GM23248 (cell line): ENCODE data around the gene LRIG3. TPM values are rescaled to one million over a fixed set of nuclear protein-coding genes. Genes with fewer than 3 reads are reported as not detected.
"Not testable (repeated sequence)": the region's sequence is repeated elsewhere in the genome, so short reads cannot be mapped to it uniquely, and the experiment has no call there.

ENCODE experiments used
- DNase-seq: peaks from one replicate; pipeline ENCODE4 v3.0.0-alpha.2; 2015
- H2AFZ ChIP-seq: fragments of 200-600 bp; sonication (generic); 2 replicates; pipeline ENCODE4 v1.6.1; 2016; ENCODE audit warnings: antibody characterized with exemption
- H3F3A ChIP-seq: fragments of 200-600 bp; sonication (generic); 2 replicates; pipeline ENCODE4 v1.6.1; 2016; ENCODE audit warnings: mild to moderate bottlenecking, antibody characterized with exemption, mixed run types; ENCODE audit not compliant: insufficient read depth
- H3K27ac ChIP-seq: fragments of 200-600 bp; sonication (generic); 2 replicates; pipeline ENCODE4 v1.5.1; 2016; ENCODE audit warnings: mild to moderate bottlenecking
- H3K27me3 ChIP-seq: fragments of 200-600 bp; sonication (generic); replicated peaks from 2 replicates; pipeline ENCODE4 v1.6.1; 2016; ENCODE audit warnings: mild to moderate bottlenecking; ENCODE audit not compliant: insufficient read depth
- H3K36me3 ChIP-seq: fragments of 200-600 bp; sonication (generic); 2 replicates; pipeline ENCODE4 v1.6.1; 2016; ENCODE audit warnings: low read depth, mild to moderate bottlenecking
- H3K4me1 ChIP-seq: fragments of 200-600 bp; sonication (generic); 2 replicates; pipeline ENCODE4 v1.6.1; 2016; ENCODE audit warnings: mild to moderate bottlenecking; ENCODE audit not compliant: insufficient read depth
- H3K4me2 ChIP-seq: fragments of 200-600 bp; sonication (generic); one replicate; pipeline ENCODE4 v1.6.1; 2016; ENCODE audit warnings: mild to moderate bottlenecking; ENCODE audit not compliant: unreplicated experiment
- H3K4me3 ChIP-seq: fragments of 200-600 bp; sonication (generic); 2 replicates; pipeline ENCODE4 v1.5.1; 2016; ENCODE audit warnings: mild to moderate bottlenecking
- H3K79me2 ChIP-seq: fragments of 200-600 bp; sonication (generic); 2 replicates; pipeline ENCODE4 v1.6.1; 2016; ENCODE audit warnings: mild to moderate bottlenecking; ENCODE audit not compliant: insufficient read depth
- H3K9ac ChIP-seq: fragments of 200-600 bp; sonication (generic); 2 replicates; pipeline ENCODE4 v1.6.1; 2016; ENCODE audit warnings: mild to moderate bottlenecking
- H3K9me2 ChIP-seq: fragments of 200-600 bp; sonication (generic); 2 replicates; pipeline ENCODE4 v1.6.1; 2016; ENCODE audit warnings: mixed run types, mild to moderate bottlenecking, moderate library complexity; ENCODE audit not compliant: insufficient read depth
- H3K9me3 ChIP-seq: fragments of 200-600 bp; sonication (generic); one replicate; pipeline ENCODE4 v1.6.1; 2017; ENCODE audit warnings: low read depth
- H4K20me1 ChIP-seq: fragments of 200-600 bp; sonication (generic); 2 replicates; pipeline ENCODE4 v1.6.0; 2016; ENCODE audit not compliant: insufficient read depth
- EZH2 ChIP-seq: fragments of 200-600 bp; sonication (generic); IDR thresholded peaks from 2 replicates; pipeline ENCODE4 v1.6.1; 2018; ENCODE audit warnings: antibody characterized with exemption, mild to moderate bottlenecking; ENCODE audit not compliant: insufficient read depth, poor library complexity, severe bottlenecking
- EZH2phosphoT487 ChIP-seq: fragments of 200-600 bp; sonication (generic); IDR thresholded peaks from 2 replicates; pipeline ENCODE4 v1.6.1; 2018; ENCODE audit warnings: antibody characterized with exemption, moderate library complexity, mild to moderate bottlenecking, low read depth; ENCODE audit not compliant: insufficient read depth
- WGBS, 2 experiments: methylation state at CpG; one replicate each; pipeline ENCODE4 v1.1.6; 2015 to 2017; ENCODE audit warnings: low lambda C conversion rate in 2 of 2, low coverage in 1 of 2; ENCODE audit errors: missing lambda C conversion rate in 2 of 2; 5-methylcytosine and 5-hydroxymethylcytosine counted together
- in situ Hi-C: fragments of 300-500 bp; cut with MboI; formaldehyde crosslinking; loops from 2 replicates; pipeline ENCODE4 v1.15.0; 2020
- polyA plus RNA-seq: library from polyadenylated mRNA; unstranded; fragments of >200 nt; fragmentation: Nextera tagmentation; extraction: Ambion mirVana; gene quantifications from 2 replicates; pipeline ENCODE4 v1.2.1, GENCODE V29; 2016
- total RNA-seq: library from RNA; depleted of rRNA; stranded (reverse); fragments of >200 nt; shearing (Covaris generic); gene quantifications from 2 replicates; pipeline ENCODE4 v1.2.3, GENCODE V29; 2014

Gene LRIG3
- total and polyA plus RNA-seq, 2 experiments from 2014 or later: 9.2 to 29.3 TPM

DNA sequence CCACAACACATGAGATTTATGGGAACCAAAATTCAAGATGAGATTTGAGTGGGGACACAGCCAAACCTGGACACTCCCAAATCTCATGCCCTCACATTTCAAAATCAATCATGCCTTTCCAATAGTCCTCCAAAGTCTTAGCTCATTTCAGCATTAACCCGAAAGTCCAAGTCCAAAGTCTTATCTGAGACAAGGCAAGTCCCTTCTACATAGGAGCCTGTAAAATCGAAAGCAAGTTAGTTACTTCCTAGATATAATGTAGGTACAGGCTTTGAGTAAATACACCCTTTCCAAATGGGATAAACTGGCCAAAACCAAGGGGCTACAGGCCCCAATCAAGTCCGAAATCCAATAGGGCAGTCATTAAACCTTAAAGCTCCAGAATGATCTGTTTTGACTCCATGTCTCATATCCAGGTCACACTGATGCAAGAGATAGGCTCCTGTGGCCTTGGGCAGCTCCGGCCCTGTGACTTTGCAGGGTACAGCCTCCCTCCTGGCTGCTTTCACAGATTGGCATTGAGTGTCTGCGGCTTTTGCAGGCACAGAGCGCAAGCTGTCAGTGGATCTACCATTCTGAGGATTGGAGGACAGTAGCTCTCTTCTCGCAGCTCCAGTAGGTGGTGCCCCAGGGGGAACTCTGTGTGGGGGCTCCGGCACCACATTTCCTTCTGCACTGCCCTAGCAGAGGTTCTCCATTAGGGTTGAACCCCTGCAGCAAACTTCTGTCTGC, 60.1 kb downstream of the LRIG3 start:
- in situ Hi-C loops: no loop called here
- Histone ChIP-seq H2AFZ (no peak overlapping the region), H3K4me3 (no peak overlapping the region), H3K27me3 (no peaks in the 10 kb centered on the region), H3K4me2 (no peak overlapping the region), H3F3A (no peaks in the 10 kb centered on the region), H3K4me1 (peaks cover 8% of the 10 kb centered on the region; the same call in 1 of the 2 replicates), H3K9ac (no peak overlapping the region), H3K9me3 (no peaks in the 10 kb centered on the region), H3K79me2 (no peaks in the 10 kb centered on the region), H4K20me1 (no peaks in the 10 kb centered on the region), H3K36me3 (peaks cover 3% of the 10 kb centered on the region; the same call in 1 of the 2 replicates), H3K27ac (no peak overlapping the region), H3K9me2 (no peaks in the 10 kb centered on the region)
- no peak for DNase-seq
- 93 to 96% methylated on average over 8 of the region's 8 CpGs for WGBS, 2 experiments
- TF ChIP-seq EZH2: no peak
- no peak for TF ChIP-seq EZH2phosphoT487

DNA sequence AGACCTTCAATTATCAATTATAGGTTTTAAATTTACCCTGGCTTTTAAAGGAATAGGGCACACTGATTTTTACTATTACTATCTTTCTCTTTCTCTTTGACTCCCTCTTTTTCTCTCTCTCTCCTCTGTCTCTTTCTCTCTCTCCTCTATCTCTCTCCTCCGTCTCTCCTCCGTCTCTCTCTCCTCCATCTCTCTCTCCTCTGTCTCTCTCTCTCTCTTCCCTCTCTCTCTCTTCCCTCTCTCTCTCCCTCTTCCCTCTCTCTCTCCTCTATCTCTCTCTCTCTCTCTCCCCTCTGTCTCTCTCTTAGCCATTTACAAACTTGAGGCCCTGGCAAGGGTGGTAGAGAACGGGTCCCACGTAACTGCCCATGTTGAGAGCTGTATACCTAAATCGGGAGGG, 62.3 kb downstream of the LRIG3 start:
- Histone ChIP-seq H3K79me2 (no peaks in the 10 kb centered on the region), H4K20me1 (no peaks in the 10 kb centered on the region), H3K36me3 (no peaks in the 10 kb centered on the region), H3K4me3 (no peak overlapping the region), H2AFZ (no peak overlapping the region), H3K4me2 (no peak overlapping the region), H3K9ac (no peak overlapping the region), H3K4me1 (peaks cover 8% of the 10 kb centered on the region; the same call in 1 of the 2 replicates), H3F3A (no peaks in the 10 kb centered on the region), H3K9me3 (no peaks in the 10 kb centered on the region), H3K9me2 (no peaks in the 10 kb centered on the region), H3K27ac (no peak overlapping the region), H3K27me3 (no peaks in the 10 kb centered on the region)
- no peak for TF ChIP-seq EZH2phosphoT487
- TF ChIP-seq EZH2: no peak
- WGBS, 2 experiments: 93 to 100% methylated on average over 5 of the region's 5 CpGs
- DNase-seq: no peak
- in situ Hi-C loops: no loop called here

DNA sequence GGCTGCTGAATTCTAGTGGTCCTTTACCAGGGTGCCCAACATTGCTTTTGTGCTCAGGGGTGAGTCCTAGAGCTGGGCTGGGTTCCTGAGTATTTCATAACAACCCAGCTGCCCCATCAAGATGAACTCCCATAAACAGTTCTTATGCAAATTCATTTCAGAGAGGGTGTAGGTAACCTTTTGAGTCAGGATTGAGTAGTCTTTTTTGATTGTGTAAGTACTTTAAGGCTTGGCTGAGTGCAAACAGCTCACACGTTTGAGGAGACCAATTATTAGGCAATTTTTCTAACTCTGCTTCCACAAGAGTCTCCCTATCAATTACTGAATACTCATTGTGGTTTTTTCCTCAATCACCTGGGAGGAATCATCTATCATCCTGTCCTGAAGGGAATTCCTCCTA, 63.1 kb downstream of the LRIG3 start:
- H3K9me2 ChIP-seq, in situ Hi-C loops, H4K20me1 ChIP-seq, H3F3A ChIP-seq, H3K4me3 ChIP-seq, H3K27ac ChIP-seq, H3K79me2 ChIP-seq, H3K36me3 ChIP-seq, H3K4me2 ChIP-seq, H3K27me3 ChIP-seq, H2AFZ ChIP-seq, H3K4me1 ChIP-seq, H3K9me3 ChIP-seq, H3K9ac ChIP-seq: not testable (repeated sequence)
- DNase-seq: peak; percentile 41
- 0 to 11% methylated on average over 1 of the region's 1 CpG for WGBS, 2 experiments

DNA sequence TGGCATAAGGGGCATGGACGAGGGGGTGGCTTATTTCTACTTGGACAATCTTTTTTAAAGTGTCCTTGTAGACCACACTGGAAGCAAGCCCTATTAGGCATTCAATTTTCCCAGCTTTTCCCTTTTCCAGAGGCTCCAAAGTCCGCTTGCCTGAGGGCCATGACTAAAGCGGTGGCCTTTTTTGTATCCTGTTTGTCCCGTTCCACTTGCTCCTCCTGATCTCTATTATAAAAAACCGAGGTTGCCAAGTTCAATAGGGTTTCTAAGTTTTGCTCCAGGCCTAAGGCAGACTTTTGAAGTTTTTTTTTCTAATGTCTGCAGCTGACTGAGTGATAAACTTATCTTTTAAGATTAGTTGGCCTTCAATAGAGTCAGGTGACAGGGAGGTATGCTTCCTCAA, 64.7 kb downstream of the LRIG3 start:
- H3K27me3 ChIP-seq, in situ Hi-C loops, H4K20me1 ChIP-seq, H3K4me2 ChIP-seq, H3F3A ChIP-seq, H3K4me3 ChIP-seq, H3K9ac ChIP-seq, H3K9me2 ChIP-seq, H2AFZ ChIP-seq, DNase-seq, H3K27ac ChIP-seq, H3K79me2 ChIP-seq, H3K9me3 ChIP-seq, H3K36me3 ChIP-seq: not testable (repeated sequence)
- peaks cover 15% of the 10 kb centered on the region for H3K4me1 ChIP-seq
- WGBS, 2 experiments: 73 to 76% methylated on average over 5 of the region's 5 CpGs

DNA sequence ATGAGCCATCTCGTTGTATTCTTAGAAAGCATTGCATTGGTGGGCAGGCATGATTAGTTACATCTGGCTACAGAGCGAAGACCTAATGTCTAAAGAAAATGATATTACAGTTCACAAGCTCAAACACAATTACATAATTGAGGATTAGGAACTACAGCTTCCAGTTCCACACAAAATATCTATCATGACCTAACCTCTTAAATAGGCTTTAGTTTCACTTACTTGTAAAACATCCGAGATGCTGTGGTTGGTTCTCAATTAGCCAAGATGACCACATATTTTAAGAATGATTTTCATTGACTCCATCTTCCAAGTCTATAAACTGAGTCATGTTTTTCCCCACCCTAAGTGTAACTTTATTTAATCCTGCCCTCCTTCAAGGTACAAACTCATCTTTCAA, 69.5 kb downstream of the LRIG3 start:
- Histone ChIP-seq H4K20me1 (no peaks in the 10 kb centered on the region), H3K4me3 (0 out of 2 replicates have a peak overlapping the region, but pooled peaks have one; percentile 2), H3K9me3 (no peaks in the 10 kb centered on the region), H3K9me2 (no peaks in the 10 kb centered on the region), H2AFZ (no peak overlapping the region), H3K4me2 (peak overlapping the region; percentile 37), H3K4me1 (peaks cover 10% of the 10 kb centered on the region), H3K27ac (no peak overlapping the region), H3K9ac (no peak overlapping the region), H3K79me2 (no peaks in the 10 kb centered on the region), H3F3A (peaks cover 15% of the 10 kb centered on the region), H3K27me3 (no peaks in the 10 kb centered on the region), H3K36me3 (no peaks in the 10 kb centered on the region)
- peak; percentile 58 for DNase-seq
- no peak for TF ChIP-seq EZH2phosphoT487
- TF ChIP-seq EZH2: no peak
- WGBS, 2 experiments: 22 to 24% methylated on average over 3 of the region's 3 CpGs
- in situ Hi-C loops: no loop called here
